GM12878 (cell line): ENCODE results near the gene C1orf115. TPM values are rescaled to one million over a fixed set of nuclear protein-coding genes. Genes with fewer than 3 reads are reported as not detected.

Experiments
- ATAC-seq: fragments of 200-7000 bp; cut with Tn5 transposase; 3 replicates; pipeline ENCODE4 v1.9.1; 2020; ENCODE audit warnings: mild to moderate bottlenecking, moderate library complexity
- BruUV-seq: library from RNA; stranded (reverse); fragments of 400-500 nt; replicated peaks from 2 replicates; lab custom pipeline; 2021; lab: Mats Ljungman, UMichigan
- CTCF ChIA-PET: fragments of 300-600 bp; sonication (Branson Sonifier 250); formaldehyde crosslinking; extraction: SDS; loops from one replicate; lab custom pipeline; 2021; ENCODE audit warnings: inconsistent platforms; lab: Yijun Ruan, JAX
- POLR2A ChIA-PET: fragments of 350-600 bp; formaldehyde crosslinking; extraction: SDS; loops from one replicate; lab custom pipeline; 2021; ENCODE audit warnings: inconsistent platforms; lab: Charles Lee
- RAD21 ChIA-PET: fragments of 300-600 bp; sonication (Branson Sonifier 250); formaldehyde crosslinking; loops from one replicate; lab custom pipeline; 2023; ENCODE audit warnings: antibody characterized with exemption; ENCODE audit not compliant: unreplicated experiment; lab: Charles Lee
- SMC1A ChIA-PET: fragments of 300-600 bp; sonication (Branson Sonifier 250); formaldehyde crosslinking; loops from one replicate; lab custom pipeline; 2023; ENCODE audit not compliant: unreplicated experiment, uncharacterized antibody; lab: Charles Lee
- DNase-seq: peaks from one replicate; pipeline ENCODE4 v3.0.0-alpha.2; 2011; ENCODE audit warnings: low read depth, low spot score
- FAIRE-seq: peaks from 3 replicates; lab custom pipeline; 2011; peaks lifted over from hg19 to GRCh38; lab: Jason Lieb, UNC
- H2AFZ ChIP-seq: 2 replicates; pipeline ENCODE4 v1.6.0; 2011; ENCODE audit warnings: low read depth, low read length, control low read depth; ENCODE audit not compliant: control insufficient read depth
- H3K27ac ChIP-seq: 2 replicates; pipeline ENCODE4 v1.5.1; 2011; ENCODE audit warnings: control low read depth; ENCODE audit not compliant: control insufficient read depth, insufficient read depth
- H3K27me3 ChIP-seq, 2 experiments: replicated peaks in 1 of 2; 2 replicates each; pipeline versions ENCODE4 v1.6.0 to v1.6.1; 2011; ENCODE audit warnings: low read length in 1 of 2; ENCODE audit not compliant: control insufficient read depth in 2 of 2, insufficient read depth in 2 of 2
- H3K36me3 ChIP-seq, 2 experiments: 2 replicates each; pipeline ENCODE4 v1.5.1; 2011; ENCODE audit warnings: low read length in 1 of 2; ENCODE audit not compliant: control insufficient read depth in 2 of 2, insufficient read depth in 2 of 2
- H3K4me1 ChIP-seq: 2 replicates; pipeline ENCODE4 v1.6.1; 2011; ENCODE audit warnings: mild to moderate bottlenecking, low read length, moderate library complexity, mixed read lengths; ENCODE audit not compliant: control insufficient read depth, insufficient read depth
- H3K4me2 ChIP-seq: 2 replicates; pipeline ENCODE4 v1.6.0; 2011; ENCODE audit warnings: control low read depth; ENCODE audit not compliant: control insufficient read depth, insufficient read depth
- H3K4me3 ChIP-seq: fragments of 200-600 bp; sonication (generic); 2 replicates; pipeline ENCODE4 v1.5.1; 2016
- H3K79me2 ChIP-seq: 2 replicates; pipeline ENCODE4 v1.6.0; 2011; ENCODE audit warnings: low read length; ENCODE audit not compliant: control insufficient read depth, insufficient read depth
- H3K9ac ChIP-seq: 2 replicates; pipeline ENCODE4 v1.8.0; 2011; ENCODE audit warnings: low read length, control low read depth, mixed read lengths; ENCODE audit not compliant: control insufficient read depth, insufficient read depth
- H3K9me3 ChIP-seq: replicated peaks from 3 replicates; pipeline ENCODE4 v1.5.1; 2011; ENCODE audit warnings: mild to moderate bottlenecking, low read length; ENCODE audit not compliant: control insufficient read depth, insufficient read depth
- H4K20me1 ChIP-seq: 2 replicates; pipeline ENCODE4 v1.6.0; 2011; ENCODE audit not compliant: control insufficient read depth, insufficient read depth
- CBFB ChIP-seq: IDR thresholded peaks from 2 replicates; pipeline ENCODE4 v1.6.1; 2016; ENCODE audit warnings: antibody characterized with exemption, low read depth
- CREB1 ChIP-seq: IDR thresholded peaks from 2 replicates; pipeline ENCODE4 v1.6.1; 2012; ENCODE audit warnings: low read depth, mild to moderate bottlenecking, inconsistent platforms
- IKZF2 ChIP-seq, 2 experiments: fragments of 450-650 bp; IDR thresholded peaks; 2 replicates each; pipeline ENCODE4 v1.6.1; 2017; ENCODE audit warnings: mild to moderate bottlenecking in 2 of 2, moderate library complexity in 2 of 2
- IRF4 ChIP-seq: IDR thresholded peaks from 2 replicates; pipeline ENCODE4 v1.6.1; 2011; ENCODE audit warnings: low read depth, low read length
- JUND ChIP-seq: IDR thresholded peaks from 2 replicates; pipeline ENCODE4 v1.6.1; 2012; ENCODE audit warnings: low read depth, mild to moderate bottlenecking, low read length, improper control_type of control experiment, moderate library complexity
- KLF5 ChIP-seq: fragments of 450-650 bp; IDR thresholded peaks from 2 replicates; pipeline ENCODE4 v1.6.1; 2014; ENCODE audit warnings: mild to moderate bottlenecking; ENCODE audit not compliant: partially characterized antibody
- MEF2A ChIP-seq: IDR thresholded peaks from 2 replicates; pipeline ENCODE4 v1.6.1; 2011; ENCODE audit warnings: low read depth, mild to moderate bottlenecking, low read length, moderate library complexity; ENCODE audit not compliant: insufficient read depth
- MTA2 ChIP-seq: fragments of 450-650 bp; IDR thresholded peaks from 2 replicates; pipeline ENCODE4 v1.6.1; 2016; ENCODE audit warnings: low read depth, mild to moderate bottlenecking, moderate library complexity
- PAX8 ChIP-seq: fragments of 450-650 bp; IDR thresholded peaks from 2 replicates; pipeline ENCODE4 v1.6.1; 2017; ENCODE audit warnings: mild to moderate bottlenecking, moderate library complexity
- POLR2A ChIP-seq: IDR thresholded peaks from 2 replicates; pipeline ENCODE4 v1.6.1; 2011; ENCODE audit warnings: low read depth, mild to moderate bottlenecking, low read length
- RAD21 ChIP-seq: IDR thresholded peaks from 2 replicates; pipeline ENCODE4 v1.6.1; 2011; ENCODE audit warnings: mild to moderate bottlenecking, low read depth, low read length, moderate library complexity; ENCODE audit not compliant: insufficient read depth
- SMARCA5 ChIP-seq: fragments of 450-650 bp; IDR thresholded peaks from 2 replicates; pipeline ENCODE4 v1.6.1; 2017; ENCODE audit warnings: mild to moderate bottlenecking
- SP1 ChIP-seq: IDR thresholded peaks from one replicate; pipeline ENCODE4 v1.6.1; 2011; ENCODE audit warnings: low read depth, low read length
- TARDBP ChIP-seq: IDR thresholded peaks from 2 replicates; pipeline ENCODE4 v1.6.1; 2016; ENCODE audit warnings: borderline replicate concordance
- TCF12 ChIP-seq: IDR thresholded peaks from 2 replicates; pipeline ENCODE4 v1.6.1; 2011; ENCODE audit warnings: low read depth, mild to moderate bottlenecking, low read length
- ZBED1 ChIP-seq: IDR thresholded peaks from 2 replicates; pipeline ENCODE4 v1.6.1; 2016; ENCODE audit warnings: borderline replicate concordance
- ZNF217 ChIP-seq: fragments of 450-650 bp; IDR thresholded peaks from 2 replicates; pipeline ENCODE4 v1.6.1; 2017; ENCODE audit warnings: antibody characterized with exemption, mild to moderate bottlenecking
- ZSCAN29 ChIP-seq: fragments of 450-650 bp; IDR thresholded peaks from 2 replicates; pipeline ENCODE4 v1.6.1; 2017; ENCODE audit warnings: mild to moderate bottlenecking, moderate library complexity
- WGBS: methylation state at CpG from one replicate; pipeline ENCODE4 v1.1.6; 2016; ENCODE audit warnings: low lambda C conversion rate; ENCODE audit not compliant: insufficient replicate concordance, insufficient coverage; ENCODE audit errors: missing lambda C conversion rate; 5-methylcytosine and 5-hydroxymethylcytosine counted together
- in situ Hi-C: fragments of 300-500 bp; cut with MboI; formaldehyde crosslinking; loops from 9 replicates; pipeline ENCODE4 v1.14.3; 2018; ENCODE audit warnings: mixed read lengths
- intact Hi-C: fragments of 100-400 bp; cut with micrococcal nuclease; formaldehyde crosslinking; loops from one replicate; pipeline ENCODE4 v1.14.2; 2022; ENCODE audit not compliant: unreplicated experiment
- polyA plus RNA-seq, 11 experiments: library from polyadenylated mRNA; depleted of rRNA in 4 of 11; unstranded in 6 of 11; stranded (reverse) in 5 of 11; fragments of >200 nt; fragmentation: Nextera tagmentation in 4 of 11; fragmentation: Illumina TruSeq in 1 of 11; extraction: Ambion mirVana in 4 of 11; extraction: Trizol in 1 of 11; gene quantifications; 1 replicate in 1 of 11; 2 replicates in 10 of 11; pipeline versions ENCODE4 v1.2.1 to v1.2.3, GENCODE V29; 2011 to 2016; ENCODE audit warnings: inconsistent platforms in 2 of 11, missing spikeins in 2 of 11, low read depth in 1 of 11
- total RNA-seq, 4 experiments: library from RNA; depleted of rRNA in 3 of 4; stranded (reverse); fragments of >200 nt in 3 of 4; fragmentation: Illumina TruSeq in 1 of 4; extraction: Trizol in 1 of 4; gene quantifications; 2 replicates each; pipeline versions ENCODE4 v1.2.1 to v1.2.3, GENCODE V29; 2013 to 2021
- TF ChIP-seq, protein P1 (sequence below): fragments of 450-650 bp; IDR thresholded peaks from 2 replicates; pipeline ENCODE4 v1.6.1; 2018; ENCODE audit warnings: mild to moderate bottlenecking, low read depth, moderate library complexity; ENCODE audit not compliant: partially characterized antibody
- TF ChIP-seq, protein P2 (sequence below): IDR thresholded peaks from 2 replicates; pipeline ENCODE4 v1.6.1; 2012; ENCODE audit warnings: low read length, inconsistent platforms
- TF ChIP-seq, protein P3 (sequence below): fragments of 450-650 bp; IDR thresholded peaks from 2 replicates; pipeline ENCODE4 v1.6.1; 2017; ENCODE audit warnings: borderline replicate concordance

Gene C1orf115
- total and polyA plus RNA-seq, 10 of the 15 experiments (the other 5 are each of a cell fraction or from before 2014, with no cell fraction given) = 0.52 to 5.0 (median 4.1) TPM

DNA sequence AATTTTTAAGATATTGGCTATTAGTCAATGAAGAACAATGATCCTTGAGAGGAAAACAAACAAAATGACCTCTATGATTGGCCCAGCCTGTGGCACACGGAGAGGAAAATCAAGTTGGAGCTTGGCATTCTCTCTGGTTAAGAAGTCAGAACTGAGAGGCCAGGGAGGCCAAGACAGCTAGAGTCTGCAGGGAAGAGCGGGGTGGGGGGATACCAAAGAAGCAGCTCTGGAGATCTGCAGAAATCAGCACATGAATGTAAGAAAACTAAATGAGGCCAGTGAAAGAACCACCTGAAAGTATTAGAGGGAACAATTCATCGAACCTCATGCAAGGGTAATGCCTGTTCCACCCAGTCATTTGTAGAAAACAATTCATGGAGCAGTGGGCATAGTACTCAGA, 23.8 kb upstream of the C1orf115 start (continued):
- TF ChIP-seq, protein P1, sequence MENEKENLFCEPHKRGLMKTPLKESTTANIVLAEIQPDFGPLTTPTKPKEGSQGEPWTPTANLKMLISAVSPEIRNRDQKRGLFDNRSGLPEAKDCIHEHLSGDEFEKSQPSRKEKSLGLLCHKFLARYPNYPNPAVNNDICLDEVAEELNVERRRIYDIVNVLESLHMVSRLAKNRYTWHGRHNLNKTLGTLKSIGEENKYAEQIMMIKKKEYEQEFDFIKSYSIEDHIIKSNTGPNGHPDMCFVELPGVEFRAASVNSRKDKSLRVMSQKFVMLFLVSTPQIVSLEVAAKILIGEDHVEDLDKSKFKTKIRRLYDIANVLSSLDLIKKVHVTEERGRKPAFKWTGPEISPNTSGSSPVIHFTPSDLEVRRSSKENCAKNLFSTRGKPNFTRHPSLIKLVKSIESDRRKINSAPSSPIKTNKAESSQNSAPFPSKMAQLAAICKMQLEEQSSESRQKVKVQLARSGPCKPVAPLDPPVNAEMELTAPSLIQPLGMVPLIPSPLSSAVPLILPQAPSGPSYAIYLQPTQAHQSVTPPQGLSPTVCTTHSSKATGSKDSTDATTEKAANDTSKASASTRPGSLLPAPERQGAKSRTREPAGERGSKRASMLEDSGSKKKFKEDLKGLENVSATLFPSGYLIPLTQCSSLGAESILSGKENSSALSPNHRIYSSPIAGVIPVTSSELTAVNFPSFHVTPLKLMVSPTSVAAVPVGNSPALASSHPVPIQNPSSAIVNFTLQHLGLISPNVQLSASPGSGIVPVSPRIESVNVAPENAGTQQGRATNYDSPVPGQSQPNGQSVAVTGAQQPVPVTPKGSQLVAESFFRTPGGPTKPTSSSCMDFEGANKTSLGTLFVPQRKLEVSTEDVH = no peak
- TF ChIP-seq SP1 (no peak), KLF5 (no peak), TARDBP (no peak)

DNA sequence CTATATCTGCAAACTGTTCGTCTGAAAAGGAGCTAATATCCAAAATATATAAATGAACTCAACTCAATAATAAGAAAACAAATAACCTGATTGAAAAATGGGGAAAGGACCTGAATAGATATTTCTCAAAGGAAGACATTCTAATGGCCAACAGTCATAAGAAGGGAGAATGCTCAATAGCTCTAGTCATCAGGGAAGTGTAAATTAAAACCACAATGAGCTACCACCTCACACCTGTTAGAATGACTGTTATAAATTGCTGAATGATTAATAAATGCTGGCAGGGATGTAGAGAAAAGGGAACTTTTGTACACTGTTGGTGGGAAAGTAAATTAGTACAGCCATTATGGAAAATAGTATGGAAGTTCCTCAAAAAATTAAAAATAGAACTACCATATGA, 21.2 kb upstream of the C1orf115 start:
- DNase-seq (no peak), FAIRE-seq (no peak)
- CTCF ChIA-PET = interaction anchor here (0.7 to 1.0 kb wide), 3 partner anchors 64 to 388 kb away, joined by 3 read pairs; no protein-coding TSS in a partner anchor
- TF ChIP-seq, protein P2, sequence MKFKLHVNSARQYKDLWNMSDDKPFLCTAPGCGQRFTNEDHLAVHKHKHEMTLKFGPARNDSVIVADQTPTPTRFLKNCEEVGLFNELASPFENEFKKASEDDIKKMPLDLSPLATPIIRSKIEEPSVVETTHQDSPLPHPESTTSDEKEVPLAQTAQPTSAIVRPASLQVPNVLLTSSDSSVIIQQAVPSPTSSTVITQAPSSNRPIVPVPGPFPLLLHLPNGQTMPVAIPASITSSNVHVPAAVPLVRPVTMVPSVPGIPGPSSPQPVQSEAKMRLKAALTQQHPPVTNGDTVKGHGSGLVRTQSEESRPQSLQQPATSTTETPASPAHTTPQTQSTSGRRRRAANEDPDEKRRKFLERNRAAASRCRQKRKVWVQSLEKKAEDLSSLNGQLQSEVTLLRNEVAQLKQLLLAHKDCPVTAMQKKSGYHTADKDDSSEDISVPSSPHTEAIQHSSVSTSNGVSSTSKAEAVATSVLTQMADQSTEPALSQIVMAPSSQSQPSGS = no peak
- TF ChIP-seq IRF4 (no peak), POLR2A (no peak), ZNF217 (no peak), MEF2A (no peak), RAD21 (no peak), JUND (no peak), IKZF2 (IDR thresholded peaks at IDR 0.05) (no peak), SMARCA5 (no peak), CREB1 (no peak), ZSCAN29 (no peak), MTA2 (no peak), TCF12 (no peak), CBFB (no peak), ZBED1 (no peak), PAX8 (no peak)
- TF ChIP-seq, protein P3, sequence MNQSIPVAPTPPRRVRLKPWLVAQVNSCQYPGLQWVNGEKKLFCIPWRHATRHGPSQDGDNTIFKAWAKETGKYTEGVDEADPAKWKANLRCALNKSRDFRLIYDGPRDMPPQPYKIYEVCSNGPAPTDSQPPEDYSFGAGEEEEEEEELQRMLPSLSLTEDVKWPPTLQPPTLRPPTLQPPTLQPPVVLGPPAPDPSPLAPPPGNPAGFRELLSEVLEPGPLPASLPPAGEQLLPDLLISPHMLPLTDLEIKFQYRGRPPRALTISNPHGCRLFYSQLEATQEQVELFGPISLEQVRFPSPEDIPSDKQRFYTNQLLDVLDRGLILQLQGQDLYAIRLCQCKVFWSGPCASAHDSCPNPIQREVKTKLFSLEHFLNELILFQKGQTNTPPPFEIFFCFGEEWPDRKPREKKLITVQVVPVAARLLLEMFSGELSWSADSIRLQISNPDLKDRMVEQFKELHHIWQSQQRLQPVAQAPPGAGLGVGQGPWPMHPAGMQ = no peak

More for the DNA sequence above, 21.2 kb upstream of the C1orf115 start:
- RAD21 ChIA-PET = no interaction called here
- SMC1A ChIA-PET = no interaction called here
- Histone ChIP-seq H3K36me3 (no peaks in the 10 kb centered on the region), H3K9me3 (no peaks in the 10 kb centered on the region), H3K27ac (no peak overlapping the region), H3K27me3 (no peaks in the 10 kb centered on the region), H3K4me3 (no peak overlapping the region), H3K4me2 (no peak overlapping the region), H2AFZ (no peak overlapping the region), H3K79me2 (no peaks in the 10 kb centered on the region), H3K4me1 (no peaks in the 10 kb centered on the region), H3K9ac (no peak overlapping the region), H4K20me1 (no peaks in the 10 kb centered on the region)
- ATAC-seq = no peak
- in situ Hi-C loops (no loop called here), intact Hi-C loops (no loop called here)
- 81% methylated on average over 1 of the region's 1 CpG for WGBS
- POLR2A ChIA-PET = no interaction called here
- BruUV-seq = no TSS peak
